ENCODE data around the gene EPHA8. TPM values are rescaled to one million over a fixed set of nuclear protein-coding genes. Genes with fewer than 3 reads are reported as not detected.

EPHA8 gene
- total RNA-seq, 2 donors from 2014 or later: 0.05 to 4.1 TPM

DNA sequence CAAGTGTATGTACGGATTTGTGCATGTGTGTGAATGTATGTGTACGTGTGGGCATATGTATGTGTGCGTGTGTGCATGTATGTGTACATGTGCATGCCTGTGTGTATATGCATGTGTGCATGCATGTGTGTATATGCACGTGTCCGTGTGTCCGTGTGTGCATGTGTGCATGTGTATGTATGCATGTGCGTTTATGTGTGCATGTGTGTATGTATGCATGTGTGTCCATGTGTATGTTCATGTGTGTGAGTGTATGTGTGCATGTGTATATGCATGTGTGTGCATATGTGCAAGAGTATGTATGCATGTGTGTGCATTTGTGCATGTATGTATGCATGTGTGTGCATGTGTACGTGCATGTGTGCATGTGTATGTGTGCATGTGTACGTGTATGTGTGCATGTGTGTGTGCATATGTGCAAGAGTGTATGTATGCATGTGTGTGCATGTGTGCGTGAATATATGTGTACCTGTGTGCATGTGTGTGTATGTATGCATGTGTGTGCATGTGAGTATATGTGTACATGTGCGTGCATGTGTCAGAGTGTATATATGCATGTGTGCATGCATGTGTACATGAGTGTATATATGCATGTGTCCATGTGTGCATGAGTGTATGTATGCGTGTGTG, 15.6 kb downstream of the EPHA8 start:
- Histone ChIP-seq H3K27me3 (replicated peaks; ENCODE audit: insufficient read depth) (no peaks in the 10 kb centered on the region), H3K4me3 (no peak overlapping the region), H3K4me1 (replicated peaks) (no peaks in the 10 kb centered on the region), H3K9me3 (no peaks in the 10 kb centered on the region), H3K27ac (no peak overlapping the region), H3K36me3 (no peaks in the 10 kb centered on the region)
- WGBS: 96% methylated on average over 12 of the region's 12 CpGs
- intact Hi-C loops (cut with DNase I): no loop called here
- no peak for DNase-seq (ENCODE audit: low spot score)
- no peak for TF ChIP-seq POLR2A (IDR thresholded peaks at IDR 0.05)
- TF ChIP-seq, protein P1, sequence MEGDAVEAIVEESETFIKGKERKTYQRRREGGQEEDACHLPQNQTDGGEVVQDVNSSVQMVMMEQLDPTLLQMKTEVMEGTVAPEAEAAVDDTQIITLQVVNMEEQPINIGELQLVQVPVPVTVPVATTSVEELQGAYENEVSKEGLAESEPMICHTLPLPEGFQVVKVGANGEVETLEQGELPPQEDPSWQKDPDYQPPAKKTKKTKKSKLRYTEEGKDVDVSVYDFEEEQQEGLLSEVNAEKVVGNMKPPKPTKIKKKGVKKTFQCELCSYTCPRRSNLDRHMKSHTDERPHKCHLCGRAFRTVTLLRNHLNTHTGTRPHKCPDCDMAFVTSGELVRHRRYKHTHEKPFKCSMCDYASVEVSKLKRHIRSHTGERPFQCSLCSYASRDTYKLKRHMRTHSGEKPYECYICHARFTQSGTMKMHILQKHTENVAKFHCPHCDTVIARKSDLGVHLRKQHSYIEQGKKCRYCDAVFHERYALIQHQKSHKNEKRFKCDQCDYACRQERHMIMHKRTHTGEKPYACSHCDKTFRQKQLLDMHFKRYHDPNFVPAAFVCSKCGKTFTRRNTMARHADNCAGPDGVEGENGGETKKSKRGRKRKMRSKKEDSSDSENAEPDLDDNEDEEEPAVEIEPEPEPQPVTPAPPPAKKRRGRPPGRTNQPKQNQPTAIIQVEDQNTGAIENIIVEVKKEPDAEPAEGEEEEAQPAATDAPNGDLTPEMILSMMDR (IDR thresholded peaks at IDR 0.05): no peak
- no peak for TF ChIP-seq POLR2AphosphoS5 (IDR thresholded peaks at IDR 0.05)

DNA sequence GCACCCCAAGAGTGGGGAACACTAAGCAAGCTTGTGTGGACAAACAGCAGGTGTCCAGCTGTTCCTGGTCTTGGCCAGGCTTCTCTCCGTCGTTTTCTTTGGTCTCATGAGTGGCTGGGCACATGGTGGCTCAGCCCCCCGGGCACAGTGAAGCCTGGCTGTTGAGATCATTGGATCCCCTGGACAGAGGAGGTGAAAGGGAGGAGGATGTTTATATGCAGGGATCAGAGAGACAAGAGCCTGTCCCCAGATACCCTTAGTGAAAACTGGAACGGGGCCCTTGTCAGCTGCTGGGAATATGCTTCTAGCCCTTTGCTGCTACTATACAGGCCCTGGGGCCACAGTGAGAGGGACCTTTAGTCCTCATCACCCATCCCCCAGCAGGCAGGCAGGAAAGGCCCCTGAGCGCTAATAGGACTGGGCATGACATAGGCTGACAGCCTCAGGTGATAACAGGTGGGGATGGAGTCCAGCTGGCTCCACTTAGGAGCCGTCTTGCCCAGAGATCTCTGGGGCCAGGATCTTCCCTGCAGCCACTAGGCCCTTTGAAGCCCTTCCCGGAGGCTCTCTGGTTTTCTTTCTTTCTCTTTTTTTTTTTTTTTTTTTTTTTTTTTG, 16.4 kb downstream of the EPHA8 start:
- Histone ChIP-seq H3K36me3 (no peaks in the 10 kb centered on the region), H3K27ac (no peak overlapping the region), H3K4me3 (no peak overlapping the region), H3K27me3 (replicated peaks; ENCODE audit: insufficient read depth) (no peaks in the 10 kb centered on the region), H3K4me1 (replicated peaks) (no peaks in the 10 kb centered on the region), H3K9me3 (no peaks in the 10 kb centered on the region)
- 23% methylated on average over 7 of the region's 7 CpGs for WGBS
- TF ChIP-seq, protein P1 (IDR thresholded peaks at IDR 0.05): no peak
- no peak for TF ChIP-seq POLR2AphosphoS5 (IDR thresholded peaks at IDR 0.05)
- no peak for TF ChIP-seq POLR2A (IDR thresholded peaks at IDR 0.05)
- intact Hi-C loops (cut with DNase I): no loop called here
- DNase-seq (ENCODE audit: low spot score): no peak

DNA sequence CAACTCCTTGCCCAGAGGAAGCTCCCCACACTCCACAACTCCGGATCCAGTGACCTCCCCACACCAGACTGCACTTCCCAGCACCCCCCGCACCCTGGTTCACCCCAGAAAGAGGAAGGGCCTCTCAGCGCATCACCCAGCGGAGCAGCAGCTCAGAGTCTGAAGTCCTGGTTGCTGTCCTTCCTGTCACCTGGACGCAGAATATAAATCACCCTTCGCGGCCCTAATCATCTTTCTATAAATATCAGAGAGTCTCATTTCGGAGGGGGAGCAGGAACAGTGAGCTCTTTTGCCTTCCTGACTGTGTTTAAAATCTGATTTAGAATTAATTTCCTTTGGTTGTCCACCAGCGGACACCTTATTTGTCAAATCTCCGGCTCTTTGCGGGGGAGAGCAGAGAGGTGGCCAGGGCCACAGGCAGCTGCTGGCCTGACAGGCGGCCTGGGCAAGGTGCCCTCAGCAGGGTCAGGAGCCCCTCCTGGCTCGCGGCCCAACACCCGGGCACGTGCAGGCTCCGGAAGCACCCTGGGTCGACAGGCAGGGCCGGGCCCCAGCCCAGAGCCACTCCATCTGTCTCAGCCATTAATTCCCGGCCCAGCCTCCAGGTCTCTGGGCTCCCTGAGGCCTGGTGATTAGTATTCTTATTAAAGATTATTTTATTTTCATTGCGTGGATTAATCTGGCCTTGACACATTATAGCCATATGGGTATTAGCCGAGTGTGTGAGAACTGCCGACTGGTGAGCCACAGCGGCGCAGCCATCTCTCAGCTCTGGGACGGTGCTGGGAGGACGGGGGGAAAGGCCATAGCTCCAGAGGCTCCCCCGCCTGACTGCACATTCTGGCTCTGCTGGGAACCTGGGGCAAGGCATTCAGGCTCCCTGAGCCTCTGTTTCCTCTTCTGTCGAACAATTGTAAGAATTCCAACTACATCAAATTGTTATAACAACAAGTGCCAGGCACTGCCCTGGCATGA, 19.7 kb downstream of the EPHA8 start:
- no peaks in the 10 kb centered on the region for H3K36me3 ChIP-seq
- TF ChIP-seq POLR2AphosphoS5 (IDR thresholded peaks at IDR 0.05): no peak
- no peaks in the 10 kb centered on the region for H3K4me1 ChIP-seq (replicated peaks)
- H3K9me3 ChIP-seq: no peaks in the 10 kb centered on the region
- WGBS: 72% methylated on average over 29 of the region's 29 CpGs
- no peaks in the 10 kb centered on the region for H3K27me3 ChIP-seq (replicated peaks; ENCODE audit: insufficient read depth)
- intact Hi-C loops (cut with DNase I): no loop called here
- no peak overlapping the region for H3K4me3 ChIP-seq
- H3K27ac ChIP-seq: no peak overlapping the region
- no peak for DNase-seq (ENCODE audit: low spot score)

DNA sequence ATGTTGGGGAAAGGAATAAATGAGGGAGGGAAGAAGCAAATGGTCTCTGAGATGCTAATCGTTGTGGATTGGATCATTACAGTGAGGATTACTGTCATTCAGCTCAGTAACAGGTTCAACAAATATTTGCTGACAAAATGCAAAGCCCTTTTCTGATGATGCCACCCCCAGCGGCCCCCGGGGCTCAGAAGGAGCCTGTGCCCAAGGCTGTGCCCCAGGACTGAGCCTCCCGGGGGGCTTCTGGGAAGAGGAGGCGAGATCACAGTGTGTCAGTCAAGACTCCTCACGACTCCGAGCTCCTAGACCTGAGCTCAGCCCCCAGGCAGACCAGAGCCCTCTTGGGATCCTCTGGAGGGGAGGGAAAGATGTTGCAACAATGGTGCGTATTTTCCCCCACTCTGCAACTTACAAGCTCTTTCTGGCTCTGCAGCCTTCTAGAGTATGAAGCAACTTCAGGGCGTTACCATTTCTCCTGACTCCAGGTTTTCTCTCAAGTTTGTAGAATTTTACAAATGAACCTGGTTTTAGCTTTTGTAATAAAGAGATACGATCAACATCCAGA, 20.8 kb downstream of the EPHA8 start:
- no peak overlapping the region for H3K27ac ChIP-seq
- 76% methylated on average over 10 of the region's 10 CpGs for WGBS
- TF ChIP-seq POLR2AphosphoS5 (IDR thresholded peaks at IDR 0.05): no peak
- no peak for TF ChIP-seq POLR2A (IDR thresholded peaks at IDR 0.05)
- TF ChIP-seq, protein P1 (IDR thresholded peaks at IDR 0.05): no peak
- no peak overlapping the region for H3K4me3 ChIP-seq
- intact Hi-C loops (cut with DNase I): no loop called here
- no peaks in the 10 kb centered on the region for H3K27me3 ChIP-seq (replicated peaks; ENCODE audit: insufficient read depth)
- no peaks in the 10 kb centered on the region for H3K36me3 ChIP-seq
- H3K4me1 ChIP-seq (replicated peaks): no peaks in the 10 kb centered on the region
- DNase-seq (ENCODE audit: low spot score): no peak
- no peaks in the 10 kb centered on the region for H3K9me3 ChIP-seq

DNA sequence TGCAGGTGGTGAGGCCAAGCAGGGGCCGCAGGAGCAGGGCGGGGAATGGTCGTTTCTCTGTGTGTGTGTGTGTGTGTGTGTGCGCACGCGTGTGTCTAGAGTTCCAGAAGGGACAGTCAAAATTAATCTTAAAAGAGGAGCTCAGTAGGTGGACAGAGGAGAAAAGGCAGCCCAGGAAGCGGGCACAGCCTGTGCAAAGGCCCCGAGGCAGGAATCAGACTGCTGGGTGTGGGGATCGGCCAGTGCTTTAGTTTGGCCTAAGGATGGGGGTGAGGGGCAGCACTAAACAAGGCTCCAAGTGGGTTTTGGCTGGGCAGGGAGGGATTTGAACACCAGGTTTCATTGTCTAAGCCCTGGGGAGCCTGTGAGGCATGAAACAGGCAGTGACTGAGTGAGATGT, 21.7 kb downstream of the EPHA8 start:
- Histone ChIP-seq H3K36me3 (no peaks in the 10 kb centered on the region), H3K27ac (no peak overlapping the region), H3K9me3 (no peaks in the 10 kb centered on the region), H3K4me1 (replicated peaks) (no peaks in the 10 kb centered on the region), H3K27me3 (replicated peaks; ENCODE audit: insufficient read depth) (no peaks in the 10 kb centered on the region), H3K4me3 (no peak overlapping the region)
- intact Hi-C loops (cut with DNase I): no loop called here
- TF ChIP-seq, protein P1 (IDR thresholded peaks at IDR 0.05): no peak
- TF ChIP-seq POLR2AphosphoS5 (IDR thresholded peaks at IDR 0.05) (no peak), POLR2A (IDR thresholded peaks at IDR 0.05) (no peak)
- DNase-seq (ENCODE audit: low spot score): no peak
- 80% methylated on average over 9 of the region's 9 CpGs for WGBS
